GM21390 (cell line): ENCODE measurements around the gene BCL2L13.
"Not testable (repeated sequence)": the region's sequence is repeated elsewhere in the genome, so short reads cannot be mapped to it uniquely, and the experiment has no call there.

Source experiments
- ATAC-seq: cut with Tn5 transposase; IDR thresholded peaks from one replicate; pipeline ENCODE4 v1.9.1; 2021; ENCODE audit not compliant: unreplicated experiment

BCL2L13 gene

GRCh38 chr22:17692841-17693240, 54.3 kb downstream of the BCL2L13 start:
- ATAC-seq = no peak

GRCh38 chr22:17694193-17694592, 55.6 kb downstream of the BCL2L13 start:
- ATAC-seq = no peak

GRCh38 chr22:17694752-17695151, 56.2 kb downstream of the BCL2L13 start:
- ATAC-seq = no peak

GRCh38 chr22:17695986-17696385, 57.4 kb downstream of the BCL2L13 start:
- no peak for ATAC-seq

GRCh38 chr22:17697196-17697595, 58.6 kb downstream of the BCL2L13 start:
- ATAC-seq = not testable (repeated sequence)

GRCh38 chr22:17698276-17698675, 59.7 kb downstream of the BCL2L13 start:
- not testable (repeated sequence) for ATAC-seq

- ATAC-seq = no peak
Observed at GRCh38 chr22:17698948-17699347, 60.4 kb downstream of the BCL2L13 start.

GRCh38 chr22:17699696-17700340, 61.3 kb downstream of the BCL2L13 start:
- no peak for ATAC-seq

GRCh38 chr22:17700778-17701177, 62.2 kb downstream of the BCL2L13 start:
- no peak for ATAC-seq

GRCh38 chr22:17703811-17704210, 65.3 kb downstream of the BCL2L13 start:
- ATAC-seq = no peak

GRCh38 chr22:17705546-17705945, 67.0 kb downstream of the BCL2L13 start:
- no peak for ATAC-seq

- ATAC-seq = peak; percentile 87
Observed at GRCh38 chr22:17705951-17706900, 67.7 kb downstream of the BCL2L13 start.

GRCh38 chr22:17706947-17707346, 68.4 kb downstream of the BCL2L13 start:
- no peak for ATAC-seq

- ATAC-seq = no peak
Observed at GRCh38 chr22:17707526-17707925, 69.0 kb downstream of the BCL2L13 start.

- no peak for ATAC-seq
Observed at GRCh38 chr22:17710023-17710422, 71.5 kb downstream of the BCL2L13 start.

- ATAC-seq = no peak
Observed at GRCh38 chr22:17712441-17712840, 73.9 kb downstream of the BCL2L13 start.

GRCh38 chr22:17716529-17716928, 78.0 kb downstream of the BCL2L13 start:
- no peak for ATAC-seq

- no peak for ATAC-seq
Observed at GRCh38 chr22:17717708-17718107, 79.2 kb downstream of the BCL2L13 start.

- ATAC-seq = no peak
Observed at GRCh38 chr22:17719911-17720310, 81.4 kb downstream of the BCL2L13 start.

GRCh38 chr22:17724241-17724640, 85.7 kb downstream of the BCL2L13 start:
- ATAC-seq = no peak

- no peak for ATAC-seq
Observed at GRCh38 chr22:17724678-17725499, 86.3 kb downstream of the BCL2L13 start.

- ATAC-seq = no peak
Observed at GRCh38 chr22:17725500-17725796, 86.9 kb downstream of the BCL2L13 start.
